ENCODE measurements around the gene PISD.
"Not testable (repeated sequence)": the region's sequence is repeated elsewhere in the genome, so short reads cannot be mapped to it uniquely, and the experiment has no call there.

The PISD gene

DNA sequence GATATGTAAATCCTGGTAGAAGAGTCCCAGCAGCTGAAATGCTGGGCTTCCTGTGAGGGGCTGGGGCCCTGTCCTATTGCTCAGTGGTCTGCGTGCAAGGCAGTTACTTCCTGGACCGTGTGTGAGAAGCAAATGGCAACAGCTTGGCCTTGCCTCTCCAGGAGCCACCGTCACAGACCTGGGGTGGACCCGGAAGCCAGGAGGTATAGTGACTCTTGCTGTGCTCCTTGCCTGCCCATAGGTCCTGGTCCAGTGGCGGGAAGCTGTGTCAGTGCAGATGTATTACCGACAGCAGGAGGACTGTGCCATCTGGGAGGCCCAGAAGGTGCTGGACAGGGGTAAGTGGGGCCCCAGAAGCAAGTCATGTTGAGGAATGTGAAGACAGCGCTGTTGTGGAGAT is 54.3 kb downstream of the PISD start:
- DNase-seq (ENCODE audit: low spot score), result no peak

- peak; percentile 37 for DNase-seq (ENCODE audit: low spot score)
Observed at GRCh38 chr22:31605851-31606585, 56.0 kb downstream of the PISD start.

DNA sequence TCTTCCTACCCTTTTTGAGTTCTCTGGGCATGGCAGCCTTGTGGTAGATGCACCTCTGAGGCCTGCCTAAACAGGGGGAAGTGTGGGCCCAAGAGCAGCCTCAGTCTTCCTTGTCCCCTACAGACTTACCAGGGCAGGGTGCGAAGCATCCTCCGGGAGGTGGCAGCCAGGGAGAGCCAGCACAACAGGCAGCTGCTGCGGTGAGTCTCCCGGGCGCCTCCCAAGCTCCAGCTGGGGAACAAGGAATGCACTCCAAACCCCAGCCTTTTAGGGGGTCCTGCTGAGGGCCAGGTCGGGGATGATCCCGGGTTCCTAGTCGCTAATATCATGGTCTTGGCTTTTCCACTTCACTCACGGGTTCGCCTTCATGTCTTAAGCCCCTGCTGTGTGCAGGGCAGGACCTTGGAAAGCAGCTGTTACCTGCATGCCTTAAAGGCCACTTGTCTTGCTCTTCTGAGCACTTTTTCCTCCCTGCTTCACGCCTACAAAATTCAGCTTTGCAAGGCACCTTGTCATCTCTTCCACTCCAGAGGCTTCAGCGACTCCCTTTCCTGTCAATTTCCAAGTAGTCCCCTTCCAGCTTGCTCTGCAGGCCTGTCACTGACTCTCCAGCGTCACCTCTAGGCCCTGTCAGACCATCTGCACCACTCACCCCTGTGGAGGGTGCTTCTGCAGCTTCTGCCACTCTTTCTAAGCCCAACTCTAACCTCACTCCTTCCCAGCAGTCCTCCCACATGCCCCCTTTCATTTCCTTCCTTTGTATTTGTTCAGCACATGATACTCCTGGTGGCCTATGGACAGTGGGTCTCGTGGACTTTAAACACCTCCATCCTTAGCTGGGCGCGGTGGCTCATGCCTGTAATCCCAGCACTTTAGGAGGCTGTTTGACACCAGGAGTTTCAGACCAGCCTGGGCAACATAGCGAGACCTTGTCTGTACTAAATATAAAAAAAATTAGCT is 57.0 kb downstream of the PISD start:
- peak; percentile 30 for DNase-seq (ENCODE audit: low spot score)

GRCh38 chr22:31604137-31604705 is 57.8 kb downstream of the PISD start:
- no peak for DNase-seq (ENCODE audit: low spot score)

GRCh38 chr22:31603574-31603973 is 58.4 kb downstream of the PISD start:
- no peak for DNase-seq (ENCODE audit: low spot score)

GRCh38 chr22:31603081-31603525 is 58.9 kb downstream of the PISD start:
- DNase-seq (ENCODE audit: low spot score), result no peak

DNA sequence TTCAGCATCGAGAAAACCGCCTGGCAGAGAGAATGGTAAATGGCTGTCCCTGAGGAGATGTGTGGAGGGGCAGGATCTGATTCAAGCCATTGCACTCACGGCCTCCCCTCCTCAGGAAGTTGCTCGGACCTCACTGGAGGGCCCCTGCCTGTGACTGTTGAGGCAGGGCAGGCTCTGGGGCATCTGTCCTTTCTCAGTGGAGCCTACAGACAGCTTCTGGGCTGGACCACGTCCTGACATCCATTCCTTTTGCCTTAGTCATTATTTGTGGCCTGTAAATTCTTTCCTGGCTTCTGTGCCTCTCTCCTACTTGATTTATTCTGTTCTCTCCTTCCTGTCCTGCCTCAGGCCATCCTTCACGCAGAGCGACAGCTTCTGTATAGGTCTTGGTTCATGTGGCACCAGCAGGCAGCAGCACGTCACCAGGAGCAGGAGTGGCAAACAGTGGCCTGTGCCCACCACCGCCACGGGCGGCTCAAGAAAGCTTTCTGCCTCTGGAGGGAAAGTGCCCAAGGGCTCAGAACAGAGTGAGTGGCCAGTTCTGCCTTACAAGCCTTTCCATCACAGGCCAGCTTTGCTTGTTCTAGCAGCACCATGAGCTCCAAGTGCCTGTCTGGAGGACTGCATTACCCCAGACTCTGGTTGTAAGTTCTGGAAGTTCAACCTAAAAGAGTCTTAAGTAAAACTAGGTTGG is 59.6 kb downstream of the PISD start:
- DNase-seq (ENCODE audit: low spot score), result no peak

- no peak for DNase-seq (ENCODE audit: low spot score)
Observed at GRCh38 chr22:31595271-31595670, 66.7 kb downstream of the PISD start.

GRCh38 chr22:31590161-31590560 is 71.9 kb downstream of the PISD start:
- DNase-seq (ENCODE audit: low spot score), result not testable (repeated sequence)

DNA sequence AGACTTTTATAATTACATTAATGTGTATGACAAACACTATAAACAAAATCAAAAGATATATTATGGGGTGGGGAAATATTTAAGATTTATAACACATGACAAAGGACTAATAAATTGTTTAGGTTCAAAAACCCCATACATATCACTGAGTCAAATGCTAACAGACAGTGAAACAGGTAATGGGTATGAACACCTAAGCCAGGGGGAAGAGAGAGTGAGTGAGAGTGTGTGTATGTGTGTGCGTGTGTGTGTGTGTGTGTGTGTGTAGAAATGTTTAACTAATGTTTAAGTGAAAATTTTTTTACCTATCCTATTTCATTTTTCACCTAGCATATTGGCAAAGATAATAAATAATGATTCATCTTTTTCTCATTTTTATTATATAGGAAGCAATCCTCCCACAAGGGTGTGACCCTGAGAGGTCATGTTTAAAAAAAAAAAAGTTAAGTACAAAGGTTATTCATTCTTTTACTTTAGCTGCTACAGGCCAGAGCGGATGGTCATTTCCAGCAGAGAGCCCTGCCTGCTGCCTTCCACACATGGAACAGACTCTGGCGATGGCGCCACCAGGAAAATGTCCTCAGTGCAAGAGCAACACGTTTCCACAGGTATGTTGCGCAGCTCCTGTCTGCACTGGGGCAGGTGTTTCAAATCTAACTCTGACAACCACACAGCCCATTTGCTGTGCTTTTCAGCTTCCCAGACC is 72.9 kb downstream of the PISD start:
- no peak for DNase-seq (ENCODE audit: low spot score)

GRCh38 chr22:31586137-31586920 is 75.7 kb downstream of the PISD start:
- no peak for DNase-seq (ENCODE audit: low spot score)

DNA sequence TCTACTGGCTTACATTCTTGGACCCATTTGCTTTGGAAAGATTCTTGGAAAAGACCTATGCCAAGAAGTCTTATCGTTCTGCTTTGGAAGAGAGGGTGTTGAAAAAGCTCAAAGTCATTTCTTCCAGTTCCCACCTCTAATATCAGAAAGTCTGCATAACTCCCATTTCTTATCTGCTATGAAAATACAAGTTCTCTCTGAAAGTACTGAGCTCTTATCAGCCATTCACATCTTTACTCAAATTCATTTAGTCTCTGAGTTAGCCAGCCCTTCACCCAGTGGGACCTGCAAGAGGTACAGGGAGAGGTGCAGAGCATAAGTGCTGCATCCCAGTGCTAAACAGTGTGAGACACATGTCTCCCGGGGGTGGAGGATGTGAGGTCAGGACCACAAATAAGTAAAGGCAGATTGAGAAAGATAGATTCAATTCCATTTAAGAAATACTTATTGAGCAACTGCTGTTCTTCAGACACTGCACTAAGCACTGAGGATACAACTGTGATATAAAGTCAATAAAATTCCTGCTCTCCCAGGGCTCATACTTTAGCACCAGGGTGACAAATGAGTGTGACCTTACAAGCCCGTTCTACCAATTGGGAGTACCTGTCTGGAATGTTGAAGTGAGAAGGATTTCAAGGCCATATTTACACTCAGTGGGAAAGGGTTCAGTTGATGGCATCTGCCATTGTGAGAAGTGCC is 76.7 kb downstream of the PISD start:
- DNase-seq (ENCODE audit: low spot score), result no peak

DNA sequence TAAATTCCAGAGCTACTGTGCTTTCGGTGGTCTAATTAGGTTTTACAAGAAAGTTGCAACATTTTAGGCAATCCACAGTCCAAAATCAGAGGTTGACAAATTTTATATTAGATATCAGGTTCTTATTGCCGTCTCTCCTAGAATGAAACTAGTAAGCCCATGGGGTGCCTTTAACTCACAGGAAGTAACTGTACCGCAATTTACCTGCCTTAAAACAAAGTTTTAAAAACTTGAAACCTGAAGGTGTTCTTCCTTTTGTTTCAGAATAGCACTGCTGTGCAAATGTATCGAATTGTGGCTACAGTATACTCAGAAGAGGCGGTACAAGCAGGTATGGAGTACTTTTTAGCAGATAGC is 77.2 kb downstream of the PISD start:
- no peak for DNase-seq (ENCODE audit: low spot score)

GRCh38 chr22:31583861-31584485 is 78.0 kb downstream of the PISD start:
- DNase-seq (ENCODE audit: low spot score), result no peak

GRCh38 chr22:31579835-31580242 is 82.2 kb downstream of the PISD start:
- DNase-seq (ENCODE audit: low spot score), result no peak

GRCh38 chr22:31578171-31578570 is 83.8 kb downstream of the PISD start:
- DNase-seq (ENCODE audit: low spot score), result no peak

DNA sequence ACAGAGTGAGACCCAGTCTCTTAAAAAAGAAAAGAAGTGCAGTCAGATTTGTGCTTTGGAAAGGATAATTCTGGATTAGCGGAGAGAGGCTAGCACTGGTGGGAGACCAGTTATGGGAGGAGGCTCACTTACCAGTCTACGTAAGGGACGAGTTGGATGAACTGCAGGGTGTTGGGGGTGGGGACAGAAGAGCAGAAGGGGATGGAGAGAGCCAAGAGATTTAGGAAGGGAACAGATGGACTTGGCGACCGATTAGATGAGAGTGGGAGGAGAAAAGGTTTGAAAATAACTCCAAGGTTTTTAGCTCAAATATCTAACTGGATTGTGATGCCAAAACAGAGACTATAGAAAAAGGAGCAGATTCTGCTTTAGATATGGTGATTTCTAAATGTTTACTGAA is 84.3 kb downstream of the PISD start:
- DNase-seq (ENCODE audit: low spot score), result no peak

GRCh38 chr22:31575190-31575589 is 86.8 kb downstream of the PISD start:
- DNase-seq (ENCODE audit: low spot score), result no peak

DNA sequence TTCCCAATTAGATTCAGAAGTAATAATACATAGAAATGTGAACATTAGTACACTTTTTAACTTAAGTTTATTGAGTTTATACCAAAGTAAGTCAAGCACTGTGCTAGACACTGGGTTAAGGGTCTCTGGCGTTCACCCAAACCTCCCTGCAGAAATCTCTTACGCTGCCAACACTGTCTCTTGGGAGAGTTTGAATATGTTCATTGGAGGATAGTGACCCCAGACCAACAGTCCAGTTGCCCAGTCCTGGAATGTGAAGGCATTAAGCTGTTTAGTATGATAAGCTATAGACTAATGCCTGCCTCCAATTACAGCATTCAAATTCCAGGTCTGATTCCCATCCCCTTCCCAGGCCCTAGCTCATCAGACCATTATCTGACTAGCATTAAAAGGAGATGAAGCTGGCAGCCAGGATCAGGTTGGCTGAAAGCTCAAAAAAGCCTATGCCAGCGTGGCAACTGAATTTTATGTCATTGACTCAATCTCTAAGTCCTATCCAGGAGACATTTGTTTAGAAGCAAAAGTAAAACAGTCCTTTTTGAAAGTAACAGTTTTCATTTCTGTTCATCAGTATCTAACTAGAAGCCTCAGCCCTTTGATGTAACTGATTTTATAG is 87.9 kb downstream of the PISD start:
- no peak for DNase-seq (ENCODE audit: low spot score)

Data from left forelimb (tissue), 1 donor.